GM21619 (cell line): Measurements from ENCODE around the gene APOC3.
"Not testable (repeated sequence)": the region's sequence is repeated elsewhere in the genome, so short reads cannot be mapped to it uniquely, and the experiment has no call there.

Experiments used
- ATAC-seq: cut with Tn5 transposase; IDR thresholded peaks from one replicate; pipeline ENCODE4 v1.9.1; 2021; ENCODE audit not compliant: unreplicated experiment

The APOC3 gene

DNA sequence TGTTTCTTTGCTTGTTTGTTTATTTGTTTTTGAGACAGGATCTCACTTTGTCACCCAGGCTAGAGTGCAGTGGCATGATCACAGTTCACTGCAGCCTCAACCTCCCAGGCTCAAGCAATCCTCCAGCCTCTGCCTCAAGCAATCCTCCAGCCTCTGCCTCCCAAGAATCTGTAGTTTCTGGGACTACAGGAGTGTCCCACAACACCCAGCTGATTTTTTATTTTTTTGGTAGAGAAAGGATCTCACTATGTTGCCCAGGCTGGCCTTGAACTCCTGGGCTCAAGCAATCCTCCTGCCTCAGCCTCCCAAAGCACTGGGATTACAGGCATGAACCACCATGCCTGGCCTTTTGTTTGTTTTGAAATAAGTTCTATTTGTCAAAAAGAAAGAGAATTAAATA, 28.0 kb upstream of the APOC3 start:
- not testable (repeated sequence) for ATAC-seq

DNA sequence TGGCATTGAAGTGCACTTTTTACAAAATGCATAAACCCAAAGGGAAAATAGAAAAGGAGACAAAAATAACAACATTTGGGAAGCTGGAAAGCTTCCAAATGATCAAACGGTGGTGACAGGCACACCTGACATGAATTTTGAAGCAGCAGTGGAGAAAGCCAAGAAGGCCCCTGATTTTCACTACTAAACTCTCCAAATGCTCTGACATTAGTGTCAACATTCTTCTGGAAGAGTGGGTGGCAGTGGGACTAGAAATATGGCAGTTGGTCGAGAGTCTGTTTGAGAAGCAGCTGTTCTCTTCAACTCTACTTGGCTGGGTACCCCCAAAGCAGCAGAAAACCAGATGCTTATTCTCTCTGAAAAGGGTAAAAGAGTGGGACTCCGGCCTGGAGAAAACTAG, 25.7 kb upstream of the APOC3 start:
- no peak for ATAC-seq

DNA sequence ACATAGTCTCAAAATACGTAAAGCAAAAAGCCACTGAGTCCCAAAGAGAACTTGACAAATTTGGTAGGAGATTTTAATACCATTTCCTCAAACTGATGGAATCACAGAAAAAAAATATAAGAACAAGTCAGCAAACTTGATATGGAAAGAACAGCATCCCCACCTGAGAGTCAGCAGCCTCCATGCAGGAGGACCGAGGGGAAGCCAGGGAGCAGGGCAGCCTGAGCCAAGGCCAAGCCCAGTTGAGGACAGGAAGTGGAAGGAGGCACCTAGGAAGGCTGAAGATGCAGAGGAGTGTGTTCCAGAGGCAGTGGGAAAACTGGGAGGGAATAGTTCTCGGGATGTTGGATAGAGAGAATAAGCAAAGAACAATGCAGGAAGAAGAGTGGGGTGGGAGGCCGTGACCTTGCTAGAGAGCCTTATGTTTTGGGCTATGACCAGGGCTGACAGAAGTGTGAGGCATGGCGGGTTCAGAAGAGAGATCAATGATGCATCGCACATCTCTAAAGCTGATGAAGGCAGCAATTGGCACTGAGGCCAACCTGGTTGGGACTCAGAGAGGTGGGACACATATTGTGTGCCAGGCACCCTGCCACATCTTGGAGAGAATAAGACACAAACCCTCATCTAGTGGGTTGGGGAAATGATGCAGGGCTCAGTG, 22.0 kb upstream of the APOC3 start:
- ATAC-seq = no peak

DNA sequence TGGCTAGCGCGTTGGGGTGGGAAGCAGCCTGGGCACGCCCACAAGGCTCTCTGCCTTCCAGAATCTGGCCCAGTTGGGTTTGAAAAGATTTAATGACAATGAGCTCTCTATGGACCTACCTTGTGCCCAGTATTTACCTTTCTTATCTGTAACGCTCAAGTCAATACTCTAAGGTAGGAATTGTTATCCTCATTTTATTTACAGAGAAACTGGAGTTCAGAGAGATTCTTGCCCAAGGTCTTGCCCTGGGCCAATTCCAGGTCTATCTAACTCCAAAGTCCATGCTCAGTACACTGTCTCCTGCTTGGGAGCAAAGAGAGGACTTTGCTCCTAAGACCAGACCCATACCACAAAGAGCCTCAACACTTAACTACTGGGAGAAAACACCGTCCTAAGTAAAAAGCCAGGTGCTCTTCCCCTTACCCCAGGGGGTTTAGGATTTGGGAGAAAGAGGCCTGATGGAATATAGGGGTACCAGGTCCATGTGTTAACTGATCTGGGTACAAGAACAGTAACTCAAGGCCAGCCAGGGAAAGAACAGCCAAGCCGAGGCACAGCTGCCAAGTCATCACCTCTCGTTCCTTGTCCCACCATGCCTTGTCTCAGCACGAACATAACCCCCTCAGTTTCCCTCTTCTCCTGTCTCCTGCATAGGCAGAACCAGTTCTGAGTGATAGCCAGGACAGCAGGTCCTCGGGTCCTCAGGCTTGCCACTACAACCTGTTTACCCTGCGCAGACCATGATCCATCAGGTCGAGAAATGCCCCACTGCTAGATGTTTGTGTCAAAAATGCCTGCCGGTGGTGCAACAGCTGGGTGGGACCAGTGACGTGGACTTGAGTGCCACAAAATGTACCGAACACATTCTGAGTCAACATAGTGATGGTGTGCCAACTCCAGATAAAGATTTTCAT, 21.2 kb upstream of the APOC3 start:
- no peak for ATAC-seq

DNA sequence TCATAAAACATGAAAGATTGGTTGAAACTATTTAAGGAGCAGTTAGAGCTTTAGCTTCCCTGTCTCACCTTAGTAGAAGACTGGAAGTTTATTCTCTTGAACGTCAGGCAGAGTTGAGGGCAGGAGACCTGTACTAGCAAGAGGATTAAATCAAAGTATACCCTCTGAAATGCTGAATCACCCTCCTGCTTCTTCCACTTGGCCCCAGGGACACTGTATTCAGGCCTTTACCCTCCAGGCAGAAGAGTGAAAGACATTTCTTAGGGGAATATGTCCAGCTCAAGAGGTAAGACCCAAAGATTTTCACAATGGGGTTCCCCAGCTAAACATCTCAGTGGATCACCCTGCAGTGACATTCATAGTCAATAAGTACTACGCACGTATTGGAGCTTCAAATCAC, 18.5 kb upstream of the APOC3 start:
- ATAC-seq = no peak

DNA sequence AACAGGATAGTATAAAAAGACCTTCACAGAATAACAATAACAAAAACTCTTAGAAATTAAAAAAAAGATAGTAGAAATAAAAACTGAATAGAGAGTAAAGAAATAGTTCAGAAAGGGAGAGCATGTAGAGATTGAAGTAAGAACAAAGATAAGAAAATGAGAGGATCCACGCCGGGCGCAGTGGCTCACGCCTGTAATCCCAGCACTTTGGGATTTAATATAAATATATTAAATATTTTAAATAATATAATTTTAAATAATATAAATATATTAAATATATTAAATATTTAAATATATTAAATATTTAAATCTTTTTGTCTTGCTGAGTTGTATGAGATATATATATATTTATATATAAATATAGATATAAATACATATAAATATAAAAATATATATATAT, 17.6 kb upstream of the APOC3 start:
- no peak for ATAC-seq

DNA sequence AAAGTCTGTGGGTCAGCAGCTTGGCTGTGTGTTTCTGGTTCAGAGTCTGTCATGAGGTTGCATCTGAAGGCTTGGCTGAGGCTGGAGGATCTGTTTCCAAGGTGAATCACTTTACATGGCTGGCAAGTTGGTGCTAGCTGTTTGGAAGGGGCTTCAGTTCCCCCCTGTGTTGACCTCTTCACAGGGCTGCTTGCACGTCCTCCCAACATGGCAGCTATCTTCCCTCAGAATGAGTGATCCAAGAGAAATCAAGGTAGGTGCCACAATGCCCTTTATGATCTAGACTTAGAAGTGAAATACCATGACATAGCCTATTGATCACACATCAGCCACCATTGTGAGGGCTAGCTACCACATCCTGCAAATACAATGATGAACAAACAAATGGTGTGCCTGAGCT, 16.5 kb upstream of the APOC3 start:
- ATAC-seq = no peak

DNA sequence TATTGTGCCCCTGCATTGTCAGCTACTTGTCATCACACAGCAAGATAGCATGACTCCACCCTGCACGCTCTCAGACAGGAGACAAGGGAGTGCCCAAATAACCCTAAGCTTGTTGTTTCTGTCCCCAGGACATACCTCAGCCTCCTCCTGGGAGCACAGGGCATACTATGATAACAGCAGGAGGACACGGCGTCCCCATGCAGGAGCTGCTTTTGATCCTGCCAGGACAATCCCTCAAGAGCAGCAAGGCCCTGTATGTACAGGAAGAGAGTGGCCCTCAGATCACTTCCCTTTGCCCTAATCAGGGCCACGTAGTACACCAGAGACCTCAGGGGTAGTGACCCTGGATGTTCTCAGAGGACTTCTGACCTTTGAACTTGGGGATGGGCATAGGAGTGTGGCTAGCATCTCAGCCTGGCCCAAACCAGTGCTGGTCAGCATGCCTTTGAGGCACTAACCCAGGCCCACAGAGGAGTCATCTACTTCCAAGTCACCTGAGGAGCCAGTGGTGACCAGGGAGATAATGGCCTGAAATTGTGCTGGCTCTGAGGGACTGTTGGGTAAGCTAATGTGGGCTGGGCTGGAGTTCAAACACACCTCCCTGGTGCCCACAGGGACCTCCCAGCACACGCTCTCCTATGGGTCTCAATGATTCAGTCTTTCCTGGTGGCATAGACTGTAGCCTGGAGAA, 15.8 kb upstream of the APOC3 start:
- ATAC-seq = no peak

DNA sequence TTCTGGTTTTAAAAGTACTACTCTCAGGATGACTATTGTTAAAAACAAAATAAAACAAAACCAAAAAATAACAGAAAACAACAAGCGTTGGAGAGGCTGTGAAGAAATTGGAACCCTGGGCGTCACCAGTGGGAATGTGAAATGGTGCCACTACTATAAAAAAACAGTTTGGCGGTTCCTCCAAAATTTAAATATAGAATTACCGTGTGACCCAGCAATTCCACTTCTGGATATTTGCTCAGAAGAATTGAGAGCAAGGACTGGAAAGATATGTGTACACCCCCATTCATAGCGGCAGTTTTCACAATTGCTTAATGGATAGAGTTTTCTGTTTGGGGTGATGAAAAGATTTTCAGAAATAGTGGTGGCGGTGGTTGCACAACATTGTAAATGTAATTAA, 15.2 kb upstream of the APOC3 start:
- no peak for ATAC-seq

DNA sequence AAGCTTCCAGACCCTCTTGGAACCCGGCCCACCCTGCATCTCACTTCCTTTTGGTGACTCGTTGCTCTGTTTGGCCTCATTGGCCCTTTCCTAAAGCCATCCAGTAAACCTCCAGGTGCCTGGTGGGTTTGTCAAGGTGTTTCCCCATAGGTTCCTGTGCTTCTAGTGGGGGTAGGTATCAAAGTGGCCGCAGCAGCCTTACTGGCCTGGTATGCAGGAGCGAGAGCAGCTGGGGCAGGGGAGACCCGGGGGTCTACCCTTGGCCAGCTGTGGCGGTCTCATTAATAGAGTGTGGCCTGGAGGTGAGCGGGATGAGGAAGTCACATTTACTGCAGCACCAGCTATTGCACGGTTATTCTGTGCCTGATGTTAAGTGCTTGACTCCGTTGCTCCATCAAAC, 10.7 kb upstream of the APOC3 start:
- no peak for ATAC-seq

DNA sequence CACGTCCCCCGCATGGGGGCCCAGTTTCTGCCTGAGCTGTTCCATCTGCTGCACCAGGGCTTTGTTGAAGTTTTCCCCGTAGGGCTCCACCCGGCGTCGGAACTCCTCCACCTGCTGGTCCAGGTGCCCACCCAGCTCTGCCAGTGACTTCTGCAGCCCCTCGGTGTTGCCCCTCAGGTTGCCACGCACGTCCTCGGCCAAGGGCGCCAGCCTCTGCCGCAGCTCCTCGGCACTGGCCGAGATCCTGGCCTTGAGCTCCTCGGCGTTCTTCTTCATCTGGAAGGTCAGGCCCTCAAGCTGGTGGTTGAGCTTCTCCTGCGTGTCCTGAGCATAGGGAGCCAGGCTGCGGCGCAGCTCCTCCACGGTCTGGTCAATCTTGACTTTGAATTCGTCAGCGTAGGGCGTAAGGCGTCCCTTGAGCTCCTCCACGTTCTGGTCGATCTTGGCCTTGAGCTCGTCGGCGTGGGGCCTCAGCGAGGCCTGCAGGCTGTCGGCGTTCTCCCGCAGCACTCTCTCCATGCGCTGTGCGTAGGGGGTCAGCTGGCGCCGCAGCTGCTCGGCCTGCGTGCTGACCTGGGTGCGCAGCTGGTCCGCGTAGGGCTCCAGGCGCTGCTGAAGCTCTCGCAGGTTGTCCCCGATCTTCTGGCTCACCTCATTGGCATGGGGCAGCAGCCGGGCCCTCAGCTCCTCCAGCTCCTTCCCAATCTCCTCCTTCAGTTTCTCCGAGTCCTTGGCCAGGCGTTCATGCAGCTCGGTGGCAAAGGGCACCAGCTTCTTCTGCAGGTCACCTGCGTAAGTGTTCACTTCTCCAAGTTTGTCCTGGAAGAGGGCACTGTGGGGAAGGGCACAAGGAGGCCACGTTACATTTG, 8.4 kb upstream of the APOC3 start:
- ATAC-seq = no peak

DNA sequence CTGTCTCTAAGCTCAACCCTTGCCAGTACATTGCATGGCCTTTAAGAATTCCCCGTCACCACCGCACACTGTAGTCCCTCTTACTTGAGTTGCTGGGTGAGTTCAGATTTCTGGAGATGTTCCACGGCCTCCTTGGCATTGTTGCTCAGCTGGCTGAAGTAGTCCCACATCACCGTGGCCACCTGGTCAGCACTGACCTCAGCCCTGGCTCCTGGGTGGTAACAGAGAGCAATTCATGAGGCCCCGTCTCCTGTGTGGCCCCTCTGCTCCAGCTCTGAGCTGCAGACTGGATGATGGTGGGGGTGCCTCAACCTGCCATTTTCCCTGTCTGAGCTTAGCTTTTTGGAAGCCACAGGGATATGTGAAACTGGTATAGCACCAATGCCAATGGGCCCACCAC, 7.1 kb upstream of the APOC3 start:
- no peak for ATAC-seq

DNA sequence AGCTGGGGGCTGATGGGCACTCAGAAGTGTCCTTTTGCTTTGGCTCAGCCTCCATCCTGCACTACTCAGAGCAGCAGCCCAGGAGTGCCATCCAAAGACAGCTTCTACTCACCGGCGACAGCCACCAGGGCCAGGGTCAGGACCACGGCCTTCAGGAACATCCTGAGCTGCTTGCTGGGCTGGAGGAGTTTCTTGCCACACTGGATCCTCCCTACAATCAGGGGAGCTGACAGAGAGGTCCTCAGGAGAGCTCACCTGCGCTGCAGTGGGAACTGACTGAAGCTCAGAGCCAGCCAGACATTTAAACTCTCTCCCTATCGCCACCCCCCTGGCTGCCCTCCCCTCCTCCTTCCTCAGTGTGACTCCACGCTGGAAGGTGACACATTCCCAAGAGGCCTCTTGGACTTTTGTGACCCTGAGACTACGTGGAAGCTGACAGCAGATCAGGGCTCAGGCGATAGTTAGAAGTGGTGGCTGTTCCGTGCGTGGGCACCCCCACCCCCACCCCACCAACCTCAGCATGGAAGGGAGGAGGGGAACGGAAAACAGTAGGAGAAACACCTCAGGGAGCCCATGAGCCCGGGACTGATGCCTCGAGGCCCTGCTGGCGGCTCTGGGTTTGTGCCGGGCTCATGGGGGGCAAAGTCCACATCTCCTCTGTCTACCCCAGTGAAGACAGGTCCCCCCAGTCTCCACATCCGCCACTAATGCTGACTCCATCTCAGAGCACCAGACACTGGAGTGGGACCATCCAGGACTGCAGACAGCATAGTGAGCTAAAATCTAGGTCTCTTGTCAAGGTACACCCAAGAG, 6.5 kb upstream of the APOC3 start, which contains the start of gene APOA4:
Gene APOA4 (minus strand): TSS at position 274 of the 813 bp plus-strand sequence. CDS start 113 bp downstream, at position 161.
- ATAC-seq = no peak

DNA sequence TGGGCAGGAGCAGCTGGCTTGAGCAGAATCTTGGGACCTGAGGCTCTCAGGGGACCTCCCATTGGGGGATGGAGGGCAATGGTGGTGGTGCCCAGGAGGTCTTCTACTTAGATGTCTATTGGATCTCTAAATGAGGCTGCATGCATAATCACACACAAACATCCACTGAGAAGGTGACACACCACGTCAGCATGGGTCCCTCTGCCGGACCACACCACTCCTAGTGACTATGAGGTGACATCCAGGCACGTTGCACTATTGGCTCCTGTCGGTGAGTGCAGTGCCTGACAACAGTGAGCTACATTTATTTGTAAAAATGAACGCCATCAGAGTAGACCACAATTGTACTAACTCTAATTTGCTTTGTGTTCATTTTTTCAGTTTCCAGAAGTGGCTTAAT, 4.3 kb upstream of the APOC3 start:
- no peak for ATAC-seq

DNA sequence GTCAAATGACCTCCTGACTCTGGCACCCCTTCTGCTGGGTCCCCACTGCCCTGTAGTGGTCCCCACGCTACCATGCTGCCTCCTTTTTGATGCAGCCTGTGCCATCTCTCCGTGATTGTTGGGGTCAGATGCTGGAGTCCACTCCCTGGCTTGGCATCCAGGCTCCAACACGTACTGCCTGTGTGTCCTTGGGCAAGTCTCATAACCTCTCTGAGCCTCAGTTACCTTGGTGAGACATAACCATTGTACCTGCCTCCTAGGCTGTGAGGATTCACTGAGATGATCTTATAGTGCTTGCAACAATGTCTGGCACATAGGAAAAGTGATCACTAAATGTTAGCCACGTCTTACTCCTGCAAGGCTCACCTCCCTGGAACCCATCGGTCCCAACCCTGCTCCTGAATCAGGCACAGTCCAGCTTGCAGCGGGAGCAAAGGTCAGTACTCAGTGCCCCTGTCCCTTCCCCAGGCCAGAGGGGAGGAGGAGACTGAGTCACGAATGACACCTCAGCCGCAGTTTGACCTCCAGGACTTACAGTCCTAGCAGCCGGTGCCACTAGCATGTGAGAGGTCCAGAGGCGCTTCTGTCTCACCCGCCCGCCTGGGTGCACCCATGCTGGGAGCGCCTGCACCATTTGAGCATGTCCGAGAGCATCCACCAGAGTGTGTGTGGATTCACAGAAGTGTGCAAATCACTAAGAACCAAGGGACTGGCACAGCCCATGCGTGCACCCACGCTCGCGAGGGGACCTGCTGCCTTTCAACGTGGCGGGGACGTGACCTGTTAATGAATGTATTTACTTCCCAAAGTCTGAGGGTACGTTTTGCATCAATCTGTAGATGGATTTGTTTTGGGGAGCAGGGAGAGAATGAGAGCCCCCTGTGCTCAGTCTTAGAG, 3.6 kb upstream of the APOC3 start:
- no peak for ATAC-seq

DNA sequence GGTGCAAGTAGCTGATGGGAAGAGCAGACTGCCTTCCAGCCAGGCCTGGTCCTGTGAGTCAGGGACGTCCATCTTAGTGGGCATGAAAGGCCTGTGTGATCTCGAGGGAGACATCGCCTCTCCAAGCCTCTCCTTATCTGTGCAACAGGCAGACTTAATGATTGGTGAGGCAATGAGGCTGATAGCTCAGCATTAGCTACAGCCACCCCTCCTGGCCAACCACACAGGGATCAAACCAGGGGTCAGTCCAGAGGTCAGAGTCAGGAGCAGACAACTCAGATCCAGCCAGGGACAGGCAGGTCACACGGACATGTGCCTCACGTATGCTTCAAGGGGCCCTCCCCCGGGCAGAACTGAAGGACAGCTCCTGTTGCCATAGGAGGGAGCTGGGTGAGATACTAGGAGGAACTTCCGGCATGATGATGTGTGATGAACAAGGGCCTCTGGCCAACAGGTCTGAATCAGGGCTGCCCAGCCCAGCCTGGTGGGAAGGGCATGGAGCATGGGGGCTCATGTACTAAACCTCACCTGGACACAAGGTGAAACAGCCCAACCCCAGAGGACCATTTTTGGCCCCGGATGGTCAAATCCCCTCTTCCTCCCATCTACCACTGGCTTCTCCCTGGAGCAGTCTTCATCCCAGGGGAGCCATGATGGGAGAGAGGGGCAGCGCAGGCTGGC, 2.8 kb upstream of the APOC3 start:
- no peak for ATAC-seq

DNA sequence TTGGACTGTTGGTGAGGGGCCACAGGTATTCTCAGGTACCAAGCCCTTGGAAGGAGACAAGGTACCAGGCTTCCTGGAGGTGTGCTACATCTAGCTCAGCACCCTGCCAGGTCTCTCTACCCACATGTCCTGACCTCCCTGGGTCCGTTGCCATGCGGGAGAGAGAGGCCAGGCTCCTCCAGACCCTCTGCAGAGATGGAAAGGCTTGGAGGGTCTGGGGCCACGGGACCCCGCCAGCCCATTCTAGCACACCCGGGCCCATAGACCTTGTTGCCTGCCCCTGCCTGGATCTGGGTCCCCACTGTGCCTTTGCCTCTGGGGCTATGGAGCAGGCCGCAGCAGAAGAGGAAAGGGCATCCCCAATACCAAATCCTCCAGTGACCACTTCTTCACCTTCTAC, 2.2 kb upstream of the APOC3 start:
- no peak for ATAC-seq
